DLD1 (cell line): ENCODE results near the gene SAMD8.
"Not testable (repeated sequence)": the region's sequence is repeated elsewhere in the genome, so short reads cannot be mapped to it uniquely, and the experiment has no call there.

Experiments
- in situ Hi-C: cut with HindIII; loops from 2 replicates; pipeline ENCODE4 v1.10.0; 2017; ENCODE audit warnings: low sequenced_read_pairs

SAMD8 gene

DNA sequence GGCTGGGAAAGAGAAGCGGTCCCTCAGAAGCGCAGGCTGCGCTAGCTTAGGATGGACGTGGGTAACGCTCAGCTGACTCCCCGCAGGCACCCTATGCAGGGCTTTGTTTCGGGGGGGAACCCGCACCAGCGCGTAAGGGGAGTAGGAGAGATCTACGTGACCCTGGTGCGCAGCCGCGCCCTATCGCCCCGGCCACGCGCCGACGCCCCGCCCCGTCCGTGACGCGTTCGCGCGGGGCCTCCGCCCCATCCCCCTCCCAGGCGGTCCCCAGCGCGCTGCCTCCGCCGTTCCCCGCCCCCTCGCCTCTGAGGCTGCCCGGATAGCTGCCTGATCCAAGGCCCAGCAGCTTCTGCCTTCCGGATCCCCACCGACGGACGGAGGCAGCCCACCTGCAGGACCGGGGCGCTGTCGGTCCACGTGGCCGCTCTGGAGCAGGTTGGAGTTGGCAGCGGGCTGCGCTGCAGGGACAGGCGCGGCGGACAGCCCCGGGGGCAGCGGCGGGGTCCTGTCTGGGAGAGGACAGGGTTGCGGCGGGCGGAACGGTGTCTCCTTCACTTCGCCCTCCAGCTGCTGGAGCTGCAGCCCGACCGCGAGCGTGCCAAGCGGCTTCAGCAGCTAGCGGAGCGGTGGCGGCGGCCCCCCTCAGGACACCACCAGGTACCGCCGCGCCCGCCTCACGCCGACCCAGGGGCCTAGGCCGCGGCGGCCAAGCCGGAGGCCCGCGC is 99.0 kb downstream of the SAMD8 start, which contains the start of gene VDAC2:
Gene VDAC2 (plus strand): TSS at position 515 of the 725 bp plus-strand sequence. CDS start 363 bp downstream, outside the sequence.
- in situ Hi-C loops, result no loop called here

DNA sequence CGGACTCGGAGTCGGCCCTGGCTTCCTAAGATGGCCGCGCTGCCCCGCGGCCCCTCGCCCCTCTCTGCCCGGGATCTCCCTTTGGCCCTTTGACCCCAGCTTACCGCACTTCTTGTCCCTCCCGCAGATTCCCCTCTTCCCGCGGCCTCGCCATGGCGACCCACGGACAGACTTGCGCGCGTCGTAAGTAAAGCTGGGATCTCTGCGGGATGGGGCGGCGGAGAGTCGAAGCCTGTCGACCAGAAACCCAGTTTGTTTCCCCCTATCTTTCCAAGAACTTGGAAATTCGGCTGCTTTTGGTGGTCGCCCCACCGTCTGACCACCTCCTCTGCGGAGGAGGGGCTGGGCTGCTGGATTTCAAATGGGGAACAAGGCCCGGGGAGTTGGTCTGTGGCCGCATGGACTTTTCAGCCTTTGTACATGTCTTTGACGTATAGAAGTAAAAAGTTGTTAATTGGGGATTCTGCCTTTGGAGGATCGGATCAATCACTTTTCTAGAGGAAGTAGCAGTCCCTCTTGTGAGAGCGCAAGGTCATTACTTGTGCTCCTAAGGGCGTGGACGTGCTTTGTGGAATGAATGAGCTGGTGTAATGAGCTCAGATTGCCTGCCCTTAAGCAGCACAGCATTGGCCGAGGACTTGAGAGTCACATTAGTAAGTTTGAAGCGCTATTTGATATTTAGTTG is 99.7 kb downstream of the SAMD8 start:
- in situ Hi-C loops, result no loop called here

DNA sequence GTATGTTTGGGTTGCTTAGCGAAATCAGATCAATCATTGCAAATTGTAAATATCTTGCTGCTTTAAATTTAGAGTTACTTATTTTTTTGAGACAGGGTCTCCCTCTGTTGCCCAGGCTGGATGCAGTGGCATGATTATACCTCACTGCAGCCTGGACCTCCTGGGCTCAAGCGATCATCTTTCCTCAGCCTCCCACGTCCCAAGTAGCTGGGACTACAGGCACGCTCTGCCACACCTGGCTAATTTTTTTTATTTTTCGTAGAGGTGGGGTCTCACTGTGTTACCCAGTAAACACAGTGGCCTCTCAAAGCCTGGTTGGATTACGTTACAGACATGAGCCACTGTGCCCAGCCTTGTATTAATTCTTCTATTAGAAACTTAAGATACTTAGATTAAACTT is 100.9 kb downstream of the SAMD8 start:
- in situ Hi-C loops, result no loop called here

DNA sequence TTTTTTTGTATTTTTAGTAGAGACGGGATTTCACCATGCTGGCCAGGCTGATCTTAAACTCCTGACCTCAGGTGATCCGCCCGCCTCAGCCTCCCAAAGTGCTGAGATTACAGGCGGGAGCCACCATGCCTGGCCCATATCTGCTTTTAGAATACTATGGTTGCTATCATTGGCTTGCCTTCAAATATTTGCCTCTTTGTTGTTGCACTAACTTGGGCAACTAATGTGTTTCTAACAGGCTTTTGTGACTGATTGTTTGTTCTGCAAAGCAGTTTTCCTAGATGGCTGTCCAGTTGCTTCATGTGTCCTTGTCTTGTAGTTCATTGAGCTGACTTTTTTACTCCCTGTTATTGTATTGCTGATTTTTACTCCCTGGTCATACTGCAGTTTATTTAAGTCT is 108.8 kb downstream of the SAMD8 start:
- in situ Hi-C loops, result no loop called here

DNA sequence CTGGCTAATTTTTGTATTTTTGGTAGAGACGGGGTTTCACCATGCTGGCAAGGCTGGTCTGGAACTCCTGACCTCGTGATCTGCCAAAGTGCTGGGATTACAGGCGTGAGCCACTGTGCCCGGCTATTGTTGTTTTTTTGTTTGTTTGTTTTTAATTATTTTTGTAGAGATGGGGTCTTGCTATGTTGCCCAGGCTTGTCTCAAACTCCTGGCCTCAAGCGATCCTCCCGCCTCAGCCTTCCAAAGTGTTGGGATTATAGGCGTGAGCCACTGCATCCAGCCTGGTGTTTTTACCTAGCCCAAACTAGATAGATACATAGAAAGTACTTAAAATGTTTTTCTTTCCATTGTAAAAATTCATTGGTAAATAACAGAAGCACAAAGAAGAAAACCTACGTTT is 110.0 kb downstream of the SAMD8 start:
- in situ Hi-C loops, result not testable (repeated sequence)

DNA sequence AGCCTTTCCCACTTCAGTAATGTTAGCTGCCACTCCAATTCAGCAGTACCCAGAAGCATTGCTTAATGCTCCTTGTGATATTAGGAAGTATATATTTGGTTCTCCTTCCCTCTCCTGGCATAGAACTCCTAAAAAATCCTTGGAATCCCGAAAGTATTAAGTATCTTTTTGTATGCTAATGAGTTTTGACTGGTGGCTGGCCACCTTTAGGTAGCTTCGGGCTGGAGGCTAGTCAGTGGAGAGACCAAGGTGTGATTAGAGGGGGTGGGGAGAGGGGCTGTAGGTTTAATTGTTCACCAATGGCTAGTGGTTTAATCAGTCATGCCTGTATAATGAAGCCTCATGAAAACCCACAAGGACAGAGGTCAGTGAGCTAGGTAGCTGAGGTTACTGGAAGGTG is 112.1 kb downstream of the SAMD8 start:
- in situ Hi-C loops, result no loop called here

DNA sequence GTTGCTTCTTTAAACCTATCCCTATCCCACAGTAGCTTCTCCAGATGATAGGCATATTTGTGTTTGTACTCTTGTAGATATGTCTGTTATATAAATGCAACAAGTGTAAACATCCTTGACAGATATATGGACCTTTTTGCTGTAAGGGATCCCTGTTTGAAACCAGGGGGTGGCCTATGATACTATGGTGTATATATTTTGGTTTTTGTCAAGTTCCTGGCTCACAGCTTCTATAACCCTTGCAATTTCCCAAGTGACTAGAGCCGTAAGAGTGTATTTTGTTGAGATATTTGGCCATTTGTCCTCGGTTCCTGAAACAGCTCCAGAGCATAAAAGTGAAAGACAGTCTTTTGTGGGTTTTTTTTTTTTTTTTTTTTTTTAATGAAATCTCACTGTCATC is 114.6 kb downstream of the SAMD8 start:
- in situ Hi-C loops, result no loop called here

DNA sequence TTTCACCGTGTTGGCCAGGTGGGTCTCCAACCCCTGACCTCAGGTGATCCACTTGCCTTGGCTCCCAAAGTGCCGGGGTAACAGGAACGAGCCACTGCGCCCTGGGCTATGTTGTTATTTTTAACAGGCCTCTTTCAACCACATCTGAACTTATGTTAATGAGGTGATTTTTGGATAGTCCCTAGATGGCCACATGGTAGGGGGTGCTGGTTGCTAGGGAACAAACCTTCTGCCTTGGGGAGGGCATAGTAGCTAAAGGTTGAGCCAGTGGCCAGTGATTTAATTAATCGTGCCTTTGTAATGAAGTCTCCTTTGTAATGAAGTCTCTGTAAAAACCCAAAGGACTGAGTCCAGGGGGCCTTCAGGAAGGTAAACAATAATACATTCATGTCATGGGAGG is 115.2 kb downstream of the SAMD8 start:
- in situ Hi-C loops, result no loop called here

DNA sequence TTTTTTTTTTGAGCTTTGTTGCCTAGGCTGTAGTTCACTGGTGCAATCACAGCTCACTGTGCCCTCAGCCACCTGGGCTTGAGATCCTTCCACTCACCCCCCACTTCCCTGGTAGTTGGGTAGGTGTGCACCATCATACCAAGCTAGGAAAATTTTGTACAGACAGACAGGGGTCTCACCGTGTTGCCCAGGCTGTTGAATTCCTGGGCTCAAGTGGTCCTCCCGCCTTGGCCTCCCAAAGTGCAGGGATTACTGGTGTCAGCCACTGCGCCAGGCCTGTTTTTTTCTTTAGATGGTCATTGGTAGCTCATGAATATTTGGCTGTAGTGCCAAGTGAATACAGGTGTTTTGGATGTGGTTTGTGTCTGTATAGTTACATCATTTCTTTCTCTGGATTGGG is 116.8 kb downstream of the SAMD8 start:
- in situ Hi-C loops, result no loop called here

DNA sequence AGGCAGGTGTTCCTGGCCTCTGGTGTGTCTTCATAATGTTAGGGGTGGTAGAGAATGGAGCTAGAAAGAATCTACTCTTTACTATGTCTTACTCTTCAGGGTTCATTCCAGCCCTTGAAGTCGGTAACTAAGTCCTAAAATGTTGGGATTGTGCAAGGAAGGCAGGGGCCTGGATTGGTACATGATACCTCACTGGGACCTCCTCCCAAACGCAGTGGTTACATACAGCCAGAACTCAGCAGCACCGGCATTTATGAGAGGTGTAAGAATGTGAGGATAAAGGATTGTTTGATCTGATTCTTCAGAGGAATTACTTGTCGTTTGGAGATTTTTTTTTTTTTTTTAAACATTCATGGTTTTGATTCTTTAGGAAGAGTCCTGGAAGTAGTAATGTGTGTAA is 117.4 kb downstream of the SAMD8 start:
- in situ Hi-C loops, result no loop called here

DNA sequence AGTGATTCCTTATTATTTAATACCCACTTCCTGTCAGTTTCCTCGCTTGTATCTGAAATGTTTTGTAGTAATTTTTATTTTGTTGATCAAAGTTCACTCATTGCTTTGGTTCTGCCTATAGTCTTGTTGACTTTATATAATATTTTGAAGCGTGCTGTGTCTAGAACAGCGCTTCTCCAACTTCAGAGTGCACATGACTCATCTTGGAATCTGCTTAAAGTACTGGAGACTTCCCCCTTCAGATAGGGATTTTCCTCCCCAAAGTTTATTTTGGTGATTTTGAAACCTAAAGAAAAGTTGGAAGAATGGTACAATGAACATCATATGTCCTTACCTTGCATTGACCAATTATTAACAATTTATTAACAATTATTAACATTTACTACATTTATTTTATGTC is 118.5 kb downstream of the SAMD8 start:
- in situ Hi-C loops, result no loop called here

DNA sequence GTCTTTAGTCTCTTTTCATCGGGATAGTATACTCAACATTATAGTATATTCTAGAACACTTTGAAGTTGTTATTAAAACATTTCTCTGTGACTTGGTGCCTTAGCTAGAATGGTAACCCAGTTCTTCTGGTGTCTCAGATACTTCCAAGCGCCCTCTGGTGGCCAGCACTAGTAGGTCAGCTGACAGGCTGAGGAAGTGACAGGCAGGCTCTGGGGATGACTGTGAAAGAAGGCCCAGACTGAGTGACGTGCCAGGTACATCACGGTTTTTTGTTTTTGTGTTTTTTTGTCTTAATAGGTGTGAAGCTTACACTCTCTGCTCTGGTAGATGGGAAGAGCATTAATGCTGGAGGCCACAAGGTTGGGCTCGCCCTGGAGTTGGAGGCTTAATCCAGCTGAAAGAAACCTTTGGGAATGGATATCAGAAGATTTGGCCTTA is 119.2 kb downstream of the SAMD8 start:
- in situ Hi-C loops, result no loop called here
